Measurements from ENCODE around the gene CD47.

- TF ChIP-seq EZH2 (IDR thresholded peaks at IDR 0.05; ENCODE audit: insufficient read depth, low read length) = no peak
- TF ChIP-seq, protein P1, sequence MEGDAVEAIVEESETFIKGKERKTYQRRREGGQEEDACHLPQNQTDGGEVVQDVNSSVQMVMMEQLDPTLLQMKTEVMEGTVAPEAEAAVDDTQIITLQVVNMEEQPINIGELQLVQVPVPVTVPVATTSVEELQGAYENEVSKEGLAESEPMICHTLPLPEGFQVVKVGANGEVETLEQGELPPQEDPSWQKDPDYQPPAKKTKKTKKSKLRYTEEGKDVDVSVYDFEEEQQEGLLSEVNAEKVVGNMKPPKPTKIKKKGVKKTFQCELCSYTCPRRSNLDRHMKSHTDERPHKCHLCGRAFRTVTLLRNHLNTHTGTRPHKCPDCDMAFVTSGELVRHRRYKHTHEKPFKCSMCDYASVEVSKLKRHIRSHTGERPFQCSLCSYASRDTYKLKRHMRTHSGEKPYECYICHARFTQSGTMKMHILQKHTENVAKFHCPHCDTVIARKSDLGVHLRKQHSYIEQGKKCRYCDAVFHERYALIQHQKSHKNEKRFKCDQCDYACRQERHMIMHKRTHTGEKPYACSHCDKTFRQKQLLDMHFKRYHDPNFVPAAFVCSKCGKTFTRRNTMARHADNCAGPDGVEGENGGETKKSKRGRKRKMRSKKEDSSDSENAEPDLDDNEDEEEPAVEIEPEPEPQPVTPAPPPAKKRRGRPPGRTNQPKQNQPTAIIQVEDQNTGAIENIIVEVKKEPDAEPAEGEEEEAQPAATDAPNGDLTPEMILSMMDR (IDR thresholded peaks at IDR 0.05; ENCODE audit: insufficient read depth, low read depth, low read length) = no peak
These were observed 95.0 kb downstream of the CD47 start for GRCh38 chr3:107995823-107996222.

Measured in astrocyte (in vitro differentiated cells and primary cell).